HEK293 (cell line): Measurements from ENCODE around the gene ZNF444.

Source experiments
- CTCF ChIA-PET: fragments of 350-600 bp; formaldehyde crosslinking; extraction: SDS; loops from one replicate; lab custom pipeline; 2021; ENCODE audit warnings: antibody characterized with exemption; lab: Yijun Ruan, JAX
- POLR2A ChIA-PET: fragments of 300-600 bp; formaldehyde crosslinking; extraction: SDS; loops from one replicate; lab custom pipeline; 2020; ENCODE audit warnings: antibody characterized with exemption, inconsistent platforms; lab: Yijun Ruan, JAX
- H3K27ac ChIP-seq: fragments of 200-500 bp; sonication (Bioruptor generic); 2 replicates; pipeline ENCODE4 v1.5.1; 2014; ENCODE audit warnings: low read depth, low read length, control low read depth, inconsistent platforms; ENCODE audit errors: extremely low read depth
- H3K36me3 ChIP-seq, 2 experiments: fragments of 200-500 bp in 1 of 2; sonication (Bioruptor generic) in 1 of 2; 1 replicate in 1 of 2; 2 replicates in 1 of 2; pipeline ENCODE4 v1.5.1; 2014 to 2017; ENCODE audit warnings: inconsistent platforms in 2 of 2, low read length in 2 of 2; ENCODE audit not compliant: control insufficient read depth in 2 of 2, insufficient read depth in 1 of 2
- H3K4me1 ChIP-seq: fragments of 200-500 bp; sonication (Bioruptor generic); 2 replicates; pipeline ENCODE4 v1.5.1; 2014; ENCODE audit warnings: mild to moderate bottlenecking, low read length, inconsistent platforms; ENCODE audit not compliant: control insufficient read depth, insufficient read depth
- H3K4me3 ChIP-seq: 2 replicates; pipeline ENCODE4 v1.5.1; 2011; ENCODE audit warnings: low read depth, mild to moderate bottlenecking, control low read depth, low read length, moderate library complexity
- H3K9me3 ChIP-seq: fragments of 200-500 bp; sonication (Bioruptor generic); 2 replicates; pipeline ENCODE4 v1.5.1; 2014; ENCODE audit warnings: low read depth, low read length, inconsistent platforms; ENCODE audit not compliant: control insufficient read depth, insufficient read depth
- BCL11A ChIP-seq: fragments of 450-650 bp; formaldehyde crosslinking; IDR thresholded peaks from 2 replicates; pipeline ENCODE4 v1.5.1; 2016; ENCODE audit warnings: low read depth, missing biosample characterization, missing genetic modification characterization
- RBAK ChIP-seq: fragments of 450-650 bp; formaldehyde crosslinking; IDR thresholded peaks from 2 replicates; pipeline ENCODE4 v1.5.1; 2016; ENCODE audit warnings: missing biosample characterization, missing genetic modification characterization
- TRIM28 ChIP-seq: IDR thresholded peaks from 2 replicates; pipeline ENCODE4 v1.6.1; 2011; ENCODE audit warnings: low read length, control low read depth, borderline replicate concordance
- ZNF133 ChIP-seq: fragments of 450-650 bp; formaldehyde crosslinking; IDR thresholded peaks from 2 replicates; pipeline ENCODE4 v1.5.1; 2016; ENCODE audit warnings: missing biosample characterization, missing genetic modification characterization
- ZNF146 ChIP-seq: fragments of 450-650 bp; formaldehyde crosslinking; IDR thresholded peaks from 2 replicates; pipeline ENCODE4 v1.5.1; 2016; ENCODE audit warnings: missing biosample characterization, missing genetic modification characterization
- ZNF2 ChIP-seq: fragments of 450-650 bp; formaldehyde crosslinking; IDR thresholded peaks from 2 replicates; pipeline ENCODE4 v1.5.1; 2016; ENCODE audit warnings: missing biosample characterization, missing genetic modification characterization
- ZNF292 ChIP-seq: fragments of 450-650 bp; formaldehyde crosslinking; IDR thresholded peaks from 2 replicates; pipeline ENCODE4 v1.5.1; 2016; ENCODE audit warnings: low read depth, missing biosample characterization, missing genetic modification characterization, borderline replicate concordance
- ZNF302 ChIP-seq: fragments of 450-650 bp; formaldehyde crosslinking; IDR thresholded peaks from 2 replicates; pipeline ENCODE4 v1.5.1; 2016; ENCODE audit warnings: missing biosample characterization, missing genetic modification characterization, low read depth
- ZNF354C ChIP-seq: fragments of 450-650 bp; formaldehyde crosslinking; IDR thresholded peaks from 2 replicates; pipeline ENCODE4 v1.5.1; 2016; ENCODE audit warnings: missing biosample characterization, missing genetic modification characterization, low read depth, borderline replicate concordance
- ZNF510 ChIP-seq: fragments of 450-650 bp; formaldehyde crosslinking; IDR thresholded peaks from 2 replicates; pipeline ENCODE4 v1.5.1; 2018; ENCODE audit warnings: mild to moderate bottlenecking, missing genetic modification characterization, missing biosample characterization; ENCODE audit not compliant: insufficient replicate concordance
- ZNF521 ChIP-seq: fragments of 450-650 bp; formaldehyde crosslinking; IDR thresholded peaks from 2 replicates; pipeline ENCODE4 v1.5.1; 2017; ENCODE audit warnings: missing biosample characterization, mild to moderate bottlenecking, missing genetic modification characterization
- ZNF530 ChIP-seq: fragments of 450-650 bp; formaldehyde crosslinking; IDR thresholded peaks from 2 replicates; pipeline ENCODE4 v1.5.1; 2016; ENCODE audit warnings: low read depth, missing biosample characterization, missing genetic modification characterization
- ZNF600 ChIP-seq: fragments of 450-650 bp; formaldehyde crosslinking; IDR thresholded peaks from 2 replicates; pipeline ENCODE4 v1.5.1; 2016; ENCODE audit warnings: missing biosample characterization, missing genetic modification characterization
- ZNF624 ChIP-seq: fragments of 450-650 bp; formaldehyde crosslinking; IDR thresholded peaks from 2 replicates; pipeline ENCODE4 v1.5.1; 2017; ENCODE audit warnings: missing biosample characterization, missing genetic modification characterization
- ZNF776 ChIP-seq: fragments of 450-650 bp; formaldehyde crosslinking; IDR thresholded peaks from 2 replicates; pipeline ENCODE4 v1.5.0; 2017; ENCODE audit warnings: missing biosample characterization, missing genetic modification characterization, borderline replicate concordance
- ZNF777 ChIP-seq: fragments of 450-650 bp; formaldehyde crosslinking; IDR thresholded peaks from 2 replicates; pipeline ENCODE4 v1.5.1; 2017; ENCODE audit warnings: missing biosample characterization, missing genetic modification characterization, borderline replicate concordance
- ZNF792 ChIP-seq: fragments of 450-650 bp; formaldehyde crosslinking; IDR thresholded peaks from 2 replicates; pipeline ENCODE4 v1.5.1; 2016; ENCODE audit warnings: missing biosample characterization, missing genetic modification characterization
- ZSCAN16 ChIP-seq: fragments of 450-650 bp; formaldehyde crosslinking; IDR thresholded peaks from 2 replicates; pipeline ENCODE4 v1.5.1; 2016; ENCODE audit warnings: missing biosample characterization, missing genetic modification characterization
- TF ChIP-seq, protein P1 (sequence below): fragments of 450-650 bp; formaldehyde crosslinking; IDR thresholded peaks from 2 replicates; pipeline ENCODE4 v1.5.1; 2017; ENCODE audit warnings: missing biosample characterization, mild to moderate bottlenecking, missing genetic modification characterization, moderate library complexity
- TF ChIP-seq, protein P2 (sequence below): fragments of 450-650 bp; formaldehyde crosslinking; IDR thresholded peaks from 2 replicates; pipeline ENCODE4 v1.5.1; 2016; ENCODE audit warnings: missing biosample characterization, missing genetic modification characterization
- TF ChIP-seq, protein P3 (sequence below): fragments of 450-650 bp; formaldehyde crosslinking; IDR thresholded peaks from 2 replicates; pipeline ENCODE4; 2016; ENCODE audit warnings: missing biosample characterization, missing genetic modification characterization

The ZNF444 gene

DNA sequence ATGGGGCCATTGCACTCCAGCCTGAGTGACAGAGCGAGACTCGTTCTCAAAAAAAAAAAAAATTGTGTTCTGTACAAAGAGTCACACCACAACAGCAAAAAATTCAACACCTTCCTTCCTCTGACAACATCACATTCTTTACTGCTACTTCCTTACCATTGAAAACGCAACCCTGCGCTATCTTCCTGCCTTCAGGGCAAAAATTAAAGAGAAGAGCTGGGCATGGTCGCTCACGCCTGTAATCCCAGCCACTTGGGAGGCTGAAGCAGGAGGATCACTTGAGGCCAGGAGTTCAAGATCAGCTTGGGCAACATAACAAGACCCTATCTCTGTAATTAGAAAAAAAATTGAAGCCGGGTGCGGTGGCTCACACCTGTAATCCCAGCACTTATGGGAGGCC, 9.4 kb upstream of the ZNF444 start:
- ChIA-PET POLR2A (interaction anchor here (0.7 to 1.0 kb wide), 2 partner anchors 9 to 461 kb away, joined by 4 to 5 read pairs; no protein-coding TSS in a partner anchor), CTCF (no interaction called here)
- no peaks in the 10 kb centered on the region for H3K36me3 ChIP-seq
- no peak overlapping the region for H3K4me3 ChIP-seq
- H3K27ac ChIP-seq, result no peak overlapping the region
- no peaks in the 10 kb centered on the region for H3K9me3 ChIP-seq
- TF ChIP-seq BCL11A (no peak), ZNF354C (tag by site-specific recombination) (no peak), ZNF146 (tag by site-specific recombination) (no peak), ZNF510 (tag by site-specific recombination) (no peak)
- TF ChIP-seq, protein P1, sequence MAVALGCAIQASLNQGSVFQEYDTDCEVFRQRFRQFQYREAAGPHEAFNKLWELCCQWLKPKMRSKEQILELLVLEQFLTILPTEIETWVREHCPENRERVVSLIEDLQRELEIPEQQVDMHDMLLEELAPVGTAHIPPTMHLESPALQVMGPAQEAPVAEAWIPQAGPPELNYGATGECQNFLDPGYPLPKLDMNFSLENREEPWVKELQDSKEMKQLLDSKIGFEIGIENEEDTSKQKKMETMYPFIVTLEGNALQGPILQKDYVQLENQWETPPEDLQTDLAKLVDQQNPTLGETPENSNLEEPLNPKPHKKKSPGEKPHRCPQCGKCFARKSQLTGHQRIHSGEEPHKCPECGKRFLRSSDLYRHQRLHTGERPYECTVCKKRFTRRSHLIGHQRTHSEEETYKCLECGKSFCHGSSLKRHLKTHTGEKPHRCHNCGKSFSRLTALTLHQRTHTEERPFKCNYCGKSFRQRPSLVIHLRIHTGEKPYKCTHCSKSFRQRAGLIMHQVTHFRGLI (tag by site-specific recombination), result no peak
- no peaks in the 10 kb centered on the region for H3K4me1 ChIP-seq

DNA sequence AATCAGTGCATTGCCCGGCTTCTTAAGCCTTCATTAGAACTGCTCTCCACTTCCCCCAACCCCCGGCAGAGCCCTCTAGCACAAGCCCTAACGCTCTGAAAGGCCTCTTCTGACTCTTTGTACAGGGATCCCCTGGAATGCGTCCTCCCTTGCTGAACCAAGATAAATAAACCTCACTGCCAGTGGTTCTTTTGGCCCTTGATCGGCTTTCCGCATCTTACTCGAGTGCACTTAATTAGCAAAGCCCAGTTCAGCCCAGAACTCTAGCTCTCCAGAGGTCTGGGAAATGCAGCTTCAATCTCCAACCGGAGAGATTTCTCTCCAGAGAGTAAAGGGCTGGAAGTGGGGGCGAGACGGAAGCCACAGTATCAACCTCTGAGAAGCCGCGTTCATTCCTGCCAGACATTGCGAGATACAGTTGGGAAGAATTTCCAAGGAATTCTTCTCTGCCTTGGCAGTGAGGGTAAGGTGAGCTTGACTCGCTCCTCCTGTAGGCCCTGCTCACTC, 8.7 kb upstream of the ZNF444 start:
- H3K36me3 ChIP-seq, result no peaks in the 10 kb centered on the region
- TF ChIP-seq ZNF302 (tag by site-specific recombination) (no peak), ZNF776 (tag by site-specific recombination) (no peak), ZSCAN16 (tag by site-specific recombination) (no peak), ZNF792 (tag by site-specific recombination) (no peak), ZNF624 (tag by site-specific recombination) (no peak), ZNF133 (no peak), ZNF2 (no peak), ZNF292 (no peak), ZNF521 (tag by site-specific recombination) (no peak), ZNF530 (no peak), ZNF777 (tag by site-specific recombination) (no peak), ZNF600 (tag by site-specific recombination) (no peak), RBAK (tag by site-specific recombination) (no peak), TRIM28 (no peak)
- TF ChIP-seq, protein P2, sequence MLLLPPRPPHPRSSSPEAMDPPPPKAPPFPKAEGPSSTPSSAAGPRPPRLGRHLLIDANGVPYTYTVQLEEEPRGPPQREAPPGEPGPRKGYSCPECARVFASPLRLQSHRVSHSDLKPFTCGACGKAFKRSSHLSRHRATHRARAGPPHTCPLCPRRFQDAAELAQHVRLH (tag by site-specific recombination), result no peak
- TF ChIP-seq, protein P3, sequence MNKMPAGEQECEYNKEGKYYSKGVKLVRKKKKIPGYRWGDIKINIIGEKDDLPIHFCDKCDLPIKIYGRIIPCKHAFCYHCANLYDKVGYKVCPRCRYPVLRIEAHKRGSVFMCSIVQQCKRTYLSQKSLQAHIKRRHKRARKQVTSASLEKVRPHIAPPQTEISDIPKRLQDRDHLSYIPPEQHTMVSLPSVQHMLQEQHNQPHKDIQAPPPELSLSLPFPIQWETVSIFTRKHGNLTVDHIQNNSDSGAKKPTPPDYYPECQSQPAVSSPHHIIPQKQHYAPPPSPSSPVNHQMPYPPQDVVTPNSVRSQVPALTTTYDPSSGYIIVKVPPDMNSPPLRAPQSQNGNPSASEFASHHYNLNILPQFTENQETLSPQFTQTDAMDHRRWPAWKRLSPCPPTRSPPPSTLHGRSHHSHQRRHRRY (tag by site-specific recombination), result no peak
- H3K4me3 ChIP-seq, result no peak overlapping the region
- no peaks in the 10 kb centered on the region for H3K9me3 ChIP-seq
- ChIA-PET POLR2A (interaction anchor here (0.7 to 1.0 kb wide), 2 partner anchors 8 to 461 kb away, joined by 4 to 5 read pairs; no protein-coding TSS in a partner anchor), CTCF (no interaction called here)
- H3K4me1 ChIP-seq, result no peaks in the 10 kb centered on the region
- H3K27ac ChIP-seq, result no peak overlapping the region
